ENCODE results near the gene KRT84. TPM values are rescaled to one million over a fixed set of nuclear protein-coding genes. Genes with fewer than 3 reads are reported as not detected.
A peak's percentile ranks its signal among the peaks of the same experiment; 100 is the strongest.

The KRT84 gene
- total and polyA plus RNA-seq, 9 of the 15 experiments (the other 6 are each of a cell fraction or from before 2014, with no cell fraction given) = not detected

- no peak overlapping the region for H3K4me2 ChIP-seq (ENCODE audit: insufficient read depth, low read length)
- intact Hi-C loops (cut with micrococcal nuclease) = loop anchor here (5.0 to 10.0 kb wide), 2 partner anchors 501 to 614 kb away; no protein-coding TSS in a partner anchor
- CTCF ChIA-PET (ENCODE audit: low intra/inter-chr PET ratio) = no interaction called here
- H3K9me1 ChIP-seq (ENCODE audit: control insufficient read depth, insufficient read depth, low read length) = no peaks in the 10 kb centered on the region
- FAIRE-seq = no peak
- no peak for DNase-seq (ENCODE audit: extremely low read depth in 1 of 4, low spot score in 3 of 4)
- H3K4me3 ChIP-seq = no peak overlapping the region
- peaks cover 13 to 24% of the 10 kb centered on the region in 2 experiments; a peak in 4 of 5 replicates for H3K27me3 ChIP-seq (ENCODE audit: control insufficient read depth in 2 of 2, insufficient read depth in 2 of 2, low read length in 2 of 2)
- 0% methylated on average over 12 of the region's 12 CpGs for WGBS (ENCODE audit: insufficient coverage, low coverage, missing lambda C conversion rate)
- no peak overlapping the region for H3K9ac ChIP-seq (ENCODE audit: insufficient read depth in 1 of 2, low read depth in 2 of 2, low read length in 2 of 2)
- no peak for ATAC-seq
- H3K9me3 ChIP-seq (replicated peaks; ENCODE audit: control insufficient read depth, insufficient read depth, low read depth, low read length) = no peaks in the 10 kb centered on the region
- H2AFZ ChIP-seq (ENCODE audit: low read depth, low read length) = no peak overlapping the region
- no peak overlapping the region for H3K27ac ChIP-seq (ENCODE audit: extremely low read depth, low read depth, low read length)
- POLR2A ChIA-PET = no interaction called here
- 0 out of 2 replicates have a peak, but pooled peaks cover 2% of the 10 kb centered on the region for H4K20me1 ChIP-seq (replicated peaks; ENCODE audit: control insufficient read depth, insufficient read depth, low read length)
- no TSS peak for BruUV-seq (replicated peaks)
- TF ChIP-seq ZFPM2 (CRISPR knock-in tag; IDR thresholded peaks at IDR 0.05) = no peak
- peak; percentile 29 for TF ChIP-seq ZFP36 (IDR thresholded peaks at IDR 0.05; ENCODE audit: low read depth, low read length, partially characterized antibody)
- no peaks in the 10 kb centered on the region for H3K36me3 ChIP-seq (ENCODE audit: control insufficient read depth, insufficient read depth, low read length)
- H3K79me2 ChIP-seq (ENCODE audit: control insufficient read depth, insufficient read depth, low read length) = no peaks in the 10 kb centered on the region
- H3K4me1 ChIP-seq (replicated peaks in 1 of 2; ENCODE audit: control insufficient read depth in 2 of 2, insufficient read depth in 2 of 2, low read length in 2 of 2) = no peaks in the 10 kb centered on the region
- in situ Hi-C loops (cut with MboI) = no loop called here
Measured at GRCh38 chr12:52370926-52371608, 14.4 kb downstream of the KRT84 start.

GRCh38 chr12:52369809-52370208 lies 15.6 kb downstream of the KRT84 start:
- BruUV-seq (replicated peaks) = no TSS peak
- Histone ChIP-seq H2AFZ (ENCODE audit: low read depth, low read length) (no peak overlapping the region), H3K79me2 (ENCODE audit: control insufficient read depth, insufficient read depth, low read length) (no peaks in the 10 kb centered on the region), H3K9ac (ENCODE audit: insufficient read depth in 1 of 2, low read depth in 2 of 2, low read length in 2 of 2) (no peak overlapping the region), H3K27me3 (ENCODE audit: control insufficient read depth in 2 of 2, insufficient read depth in 2 of 2, low read length in 2 of 2) (peaks cover 20 to 31% of the 10 kb centered on the region in 2 experiments; a peak in 4 of 5 replicates), H3K27ac (ENCODE audit: extremely low read depth, low read depth, low read length) (no peak overlapping the region), H3K9me3 (replicated peaks; ENCODE audit: control insufficient read depth, insufficient read depth, low read depth, low read length) (no peaks in the 10 kb centered on the region), H3K4me2 (ENCODE audit: insufficient read depth, low read length) (no peak overlapping the region), H4K20me1 (replicated peaks; ENCODE audit: control insufficient read depth, insufficient read depth, low read length) (0 out of 2 replicates have a peak, but pooled peaks cover 2% of the 10 kb centered on the region), H3K4me3 (no peak overlapping the region), H3K36me3 (ENCODE audit: control insufficient read depth, insufficient read depth, low read length) (no peaks in the 10 kb centered on the region), H3K9me1 (ENCODE audit: control insufficient read depth, insufficient read depth, low read length) (no peaks in the 10 kb centered on the region), H3K4me1 (replicated peaks in 1 of 2; ENCODE audit: control insufficient read depth in 2 of 2, insufficient read depth in 2 of 2, low read length in 2 of 2) (no peaks in the 10 kb centered on the region)
- ATAC-seq (no peak), FAIRE-seq (no peak), DNase-seq (ENCODE audit: extremely low read depth in 1 of 4, low spot score in 3 of 4) (no peak)
- intact Hi-C loops (cut with micrococcal nuclease) (loop anchor here (5.0 to 10.0 kb wide), 3 partner anchors 215 to 615 kb away; no protein-coding TSS in a partner anchor), in situ Hi-C loops (cut with MboI) (no loop called here)
- 2% methylated on average over 6 of the region's 6 CpGs for WGBS (ENCODE audit: insufficient coverage, low coverage, missing lambda C conversion rate)
- POLR2A ChIA-PET = interaction anchor here (0.6 kb wide), 1 partner anchor 572 kb away, joined by 3 read pairs; no protein-coding TSS in a partner anchor
- CTCF ChIA-PET (ENCODE audit: low intra/inter-chr PET ratio) = no interaction called here
- TF ChIP-seq IRF9 (tag; IDR thresholded peaks at IDR 0.05) = no peak
- TF ChIP-seq NRF1 (conservative IDR thresholded peaks at IDR 0.05 in 1 of 2, IDR thresholded peaks at IDR 0.05 in 1 of 2) = no peak
- TF ChIP-seq RCOR1 (IDR thresholded peaks at IDR 0.05; ENCODE audit: borderline replicate concordance in 1 of 2, low read depth in 2 of 2, low read length in 2 of 2) = no peak
- no peak for TF ChIP-seq KLF6 (CRISPR knock-in tag; IDR thresholded peaks at IDR 0.05; ENCODE audit: borderline replicate concordance)
- TF ChIP-seq SLC30A9 (CRISPR knock-in tag; IDR thresholded peaks at IDR 0.05) = no peak
- TF ChIP-seq PTBP1 (IDR thresholded peaks at IDR 0.05; ENCODE audit: low read depth, low read length) = no peak
- no peak for TF ChIP-seq SETDB1 (IDR thresholded peaks at IDR 0.05; ENCODE audit: low read length)
- no peak for TF ChIP-seq CHD1 (IDR thresholded peaks at IDR 0.05; ENCODE audit: low read length)
- no peak for TF ChIP-seq TSHZ1 (CRISPR knock-in tag; IDR thresholded peaks at IDR 0.05)
